MM.1S (cell line): Measurements from ENCODE around the gene TRMT1.

Experiments used
- CTCF ChIP-seq: fragments of 300-600 bp; sonication (generic); IDR thresholded peaks from 2 replicates; pipeline ENCODE4 v1.5.1; 2016; ENCODE audit warnings: antibody characterized with exemption, low read length, mixed read lengths
- EZH2 ChIP-seq: fragments of 300-600 bp; sonication (generic); optimal IDR thresholded peaks from 2 replicates; pipeline ENCODE3; 2017; ENCODE audit warnings: low read depth, mild to moderate bottlenecking, antibody characterized with exemption, low read length, mixed read lengths
- EZH2phosphoT487 ChIP-seq: fragments of 300-600 bp; sonication (generic); IDR thresholded peaks from 2 replicates; pipeline ENCODE4 v1.6.1; 2018; ENCODE audit warnings: antibody characterized with exemption, low read length

- 0 out of 2 replicates have a peak, but pooled peaks have one; percentile 68 for TF ChIP-seq EZH2phosphoT487
- no peak for TF ChIP-seq EZH2
- TF ChIP-seq CTCF: no peak
Observed at GRCh38 chr19:13097033-13097462, 19.5 kb downstream of the TRMT1 start.
